ENCODE data around the gene ANKRD52. TPM values are rescaled to one million over a fixed set of nuclear protein-coding genes. Genes with fewer than 3 reads are reported as not detected.
"Not testable (repeated sequence)": the region's sequence is repeated elsewhere in the genome, so short reads cannot be mapped to it uniquely, and the experiment has no call there.

The ANKRD52 gene
- total RNA-seq, 1 donor from 2014 or later = 28.0 TPM

DNA sequence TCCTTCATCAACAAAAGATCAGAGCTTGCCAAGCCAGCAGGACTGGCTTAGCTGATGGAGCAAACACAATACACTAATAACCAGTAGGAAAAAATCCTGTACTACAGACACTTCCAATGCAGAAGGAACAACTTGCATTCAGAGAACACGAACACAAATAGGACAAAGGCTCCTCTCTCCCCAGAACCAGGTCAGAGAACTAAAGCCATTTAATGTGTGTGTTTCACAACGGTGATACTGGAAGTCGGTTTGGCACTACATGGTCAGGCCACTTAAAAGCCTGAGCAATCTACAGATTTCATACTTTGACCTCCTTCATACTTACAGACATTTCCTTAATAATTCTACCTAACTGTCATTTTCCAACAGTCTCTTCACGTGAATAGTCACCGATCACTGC is 35.6 kb upstream of the ANKRD52 start:
- no peak overlapping the region for H3K4me3 ChIP-seq
- intact Hi-C loops (cut with DNase I) = no loop called here
- no peaks in the 10 kb centered on the region for H3K9me3 ChIP-seq
- TF ChIP-seq, protein P1, sequence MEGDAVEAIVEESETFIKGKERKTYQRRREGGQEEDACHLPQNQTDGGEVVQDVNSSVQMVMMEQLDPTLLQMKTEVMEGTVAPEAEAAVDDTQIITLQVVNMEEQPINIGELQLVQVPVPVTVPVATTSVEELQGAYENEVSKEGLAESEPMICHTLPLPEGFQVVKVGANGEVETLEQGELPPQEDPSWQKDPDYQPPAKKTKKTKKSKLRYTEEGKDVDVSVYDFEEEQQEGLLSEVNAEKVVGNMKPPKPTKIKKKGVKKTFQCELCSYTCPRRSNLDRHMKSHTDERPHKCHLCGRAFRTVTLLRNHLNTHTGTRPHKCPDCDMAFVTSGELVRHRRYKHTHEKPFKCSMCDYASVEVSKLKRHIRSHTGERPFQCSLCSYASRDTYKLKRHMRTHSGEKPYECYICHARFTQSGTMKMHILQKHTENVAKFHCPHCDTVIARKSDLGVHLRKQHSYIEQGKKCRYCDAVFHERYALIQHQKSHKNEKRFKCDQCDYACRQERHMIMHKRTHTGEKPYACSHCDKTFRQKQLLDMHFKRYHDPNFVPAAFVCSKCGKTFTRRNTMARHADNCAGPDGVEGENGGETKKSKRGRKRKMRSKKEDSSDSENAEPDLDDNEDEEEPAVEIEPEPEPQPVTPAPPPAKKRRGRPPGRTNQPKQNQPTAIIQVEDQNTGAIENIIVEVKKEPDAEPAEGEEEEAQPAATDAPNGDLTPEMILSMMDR (IDR thresholded peaks at IDR 0.05) = no peak
- DNase-seq (no peak), ATAC-seq (no peak)
- H3K27ac ChIP-seq = no peak overlapping the region
- peaks cover 38% of the 10 kb centered on the region for H3K4me1 ChIP-seq
- H3K36me3 ChIP-seq = peaks cover 42% of the 10 kb centered on the region
- H3K27me3 ChIP-seq = no peaks in the 10 kb centered on the region

DNA sequence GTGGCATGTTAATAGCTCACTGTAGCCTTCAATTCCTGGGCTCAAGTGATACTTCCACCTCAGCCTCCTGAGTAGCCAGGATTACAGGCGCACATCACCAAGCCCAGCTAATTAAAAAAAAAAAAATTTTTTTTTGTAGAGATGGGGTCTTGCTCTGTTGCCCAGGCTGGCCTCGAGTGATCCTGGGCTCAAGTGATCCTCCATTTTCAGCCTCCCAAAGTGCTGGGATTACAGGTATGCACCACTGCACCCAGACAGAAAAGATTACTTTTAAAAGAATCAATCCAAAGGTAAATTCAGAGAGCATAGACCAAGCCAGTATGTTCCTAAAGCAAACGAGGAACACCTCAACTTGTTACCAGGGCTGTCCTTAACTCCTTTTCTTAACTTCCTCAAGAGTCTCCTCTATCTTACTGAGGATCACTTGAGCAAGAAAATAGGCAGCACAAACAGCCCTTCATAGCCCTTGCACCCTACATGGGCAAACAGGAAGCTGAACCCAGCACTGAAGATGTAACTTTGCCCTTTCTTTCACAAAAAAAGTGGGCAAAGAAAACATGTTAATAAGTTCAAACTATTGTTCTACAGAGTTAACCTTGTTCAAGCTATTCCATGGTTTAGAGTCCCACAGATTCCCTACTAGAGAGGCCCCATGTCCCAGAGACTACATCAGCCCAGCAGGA is 30.7 kb upstream of the ANKRD52 start:
- intact Hi-C loops (cut with DNase I) = no loop called here
- TF ChIP-seq, protein P1 (IDR thresholded peaks at IDR 0.05) = no peak
- no peak overlapping the region for H3K4me3 ChIP-seq
- H3K27me3 ChIP-seq = no peaks in the 10 kb centered on the region
- peaks cover 32% of the 10 kb centered on the region for H3K4me1 ChIP-seq
- ATAC-seq = peak; percentile 83
- H3K9me3 ChIP-seq = no peaks in the 10 kb centered on the region
- H3K27ac ChIP-seq = no peak overlapping the region
- peaks cover 39% of the 10 kb centered on the region for H3K36me3 ChIP-seq
- DNase-seq = no peak

DNA sequence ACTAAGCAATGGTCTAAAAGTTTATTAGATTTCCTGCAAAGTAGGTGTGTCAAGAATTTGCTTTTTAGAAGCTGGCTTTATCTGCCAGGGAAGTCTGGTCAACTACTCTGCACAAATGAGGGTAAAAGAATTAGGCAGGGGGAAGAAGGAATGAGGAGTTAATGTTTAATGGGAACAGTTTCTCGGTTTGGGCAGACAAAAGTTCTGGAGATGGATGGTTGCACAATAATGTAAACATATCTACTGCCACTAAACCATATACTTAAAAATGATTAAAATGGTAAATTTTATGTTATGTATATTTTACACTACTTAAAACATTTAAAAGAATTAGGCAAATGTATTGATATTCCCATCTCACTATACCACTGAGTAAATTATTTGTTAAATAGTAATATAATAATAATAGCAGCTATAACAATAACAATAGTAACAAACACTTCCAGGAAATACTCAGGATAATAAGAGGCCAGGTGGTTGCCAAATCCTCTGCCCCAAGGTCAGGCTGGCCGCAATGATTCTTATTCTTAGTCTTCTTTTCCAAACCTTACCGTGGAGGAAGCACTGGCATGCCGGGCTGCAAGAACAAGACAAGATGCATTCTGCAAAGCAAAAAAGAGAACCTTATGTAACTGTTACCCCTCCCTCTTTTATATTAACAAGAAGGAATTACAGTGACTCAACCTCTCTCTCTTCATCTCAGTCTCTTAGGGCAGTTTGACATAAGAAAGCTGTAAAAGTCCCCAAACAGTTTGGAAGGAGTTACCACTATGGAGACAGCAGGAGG is 28.1 kb upstream of the ANKRD52 start:
- intact Hi-C loops (cut with DNase I) = no loop called here
- Histone ChIP-seq H3K27me3 (no peaks in the 10 kb centered on the region), H3K4me1 (peaks cover 23% of the 10 kb centered on the region), H3K27ac (peak overlapping the region; percentile 0), H3K9me3 (no peaks in the 10 kb centered on the region), H3K4me3 (no peak overlapping the region), H3K36me3 (peaks cover 60% of the 10 kb centered on the region)
- TF ChIP-seq, protein P1 (IDR thresholded peaks at IDR 0.05) = no peak
- ATAC-seq (peak; percentile 28), DNase-seq (no peak)

DNA sequence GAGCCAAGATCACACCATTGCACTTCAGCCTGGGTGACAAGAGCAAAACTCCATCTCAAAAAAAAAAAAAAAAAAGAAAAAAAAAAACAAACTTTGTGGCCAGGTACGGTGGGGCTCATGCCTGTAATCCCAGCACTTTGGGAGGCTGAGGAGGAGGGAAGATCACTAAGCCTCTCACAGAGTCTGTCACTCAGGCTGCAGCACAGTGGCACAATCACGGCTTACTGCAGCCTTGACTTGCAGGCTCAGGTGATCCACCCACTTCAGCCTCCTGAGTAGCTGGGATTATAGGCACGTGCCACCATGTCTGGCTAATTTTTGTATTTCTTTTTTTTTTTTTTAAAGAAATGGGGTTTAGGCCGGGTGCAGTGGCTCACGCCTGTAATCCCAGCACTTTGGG is 26.1 kb upstream of the ANKRD52 start:
- DNase-seq; H3K27ac ChIP-seq; H3K27me3 ChIP-seq; H3K4me3 ChIP-seq; intact Hi-C loops (cut with DNase I); H3K9me3 ChIP-seq; ATAC-seq: not testable (repeated sequence)
- peaks cover 21% of the 10 kb centered on the region for H3K4me1 ChIP-seq
- H3K36me3 ChIP-seq = peaks cover 65% of the 10 kb centered on the region

DNA sequence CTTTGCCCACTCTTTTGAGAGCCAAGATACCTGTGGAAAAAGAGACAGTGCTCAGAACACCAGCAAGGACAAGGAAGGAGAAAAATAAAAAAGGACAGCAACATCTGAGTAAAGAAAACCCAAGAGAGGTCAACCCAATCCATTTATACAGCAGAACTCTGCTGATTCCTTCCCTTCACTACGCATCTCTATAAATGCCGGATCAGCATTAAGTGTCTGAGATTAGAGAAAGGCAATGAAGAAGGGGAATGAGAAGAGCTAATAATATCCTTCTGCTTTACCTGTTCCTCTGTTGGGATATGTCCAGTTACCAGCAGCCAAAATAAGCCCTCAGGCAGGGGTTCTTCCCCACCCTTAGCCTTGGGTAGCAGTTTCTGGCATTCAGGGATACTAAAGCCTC is 24.4 kb upstream of the ANKRD52 start:
- no peak overlapping the region for H3K4me3 ChIP-seq
- DNase-seq (no peak), ATAC-seq (no peak)
- no peak overlapping the region for H3K27ac ChIP-seq
- no peaks in the 10 kb centered on the region for H3K27me3 ChIP-seq
- H3K9me3 ChIP-seq = no peaks in the 10 kb centered on the region
- peaks cover 11% of the 10 kb centered on the region for H3K4me1 ChIP-seq
- H3K36me3 ChIP-seq = peaks cover 82% of the 10 kb centered on the region
- intact Hi-C loops (cut with DNase I) = no loop called here
- TF ChIP-seq, protein P1 (IDR thresholded peaks at IDR 0.05) = no peak

DNA sequence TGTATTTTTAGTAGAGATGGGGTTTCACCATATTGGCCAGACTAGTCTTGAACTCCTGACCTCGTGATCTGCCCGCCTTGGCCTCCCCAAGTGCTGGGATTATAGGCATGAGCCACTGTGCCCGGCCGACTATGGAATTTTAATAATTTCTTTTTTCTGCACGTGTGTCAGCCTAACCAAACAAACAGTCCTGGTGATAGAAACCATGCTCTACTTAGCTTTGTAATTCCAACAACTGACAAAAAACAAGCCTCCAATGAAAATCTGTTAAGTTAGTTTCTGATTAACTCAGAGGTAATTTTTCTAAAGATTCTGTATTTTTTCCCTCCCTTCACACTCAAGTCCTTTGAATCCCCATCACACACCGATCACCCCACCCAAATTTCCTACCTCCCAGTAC is 23.8 kb upstream of the ANKRD52 start:
- Histone ChIP-seq H3K27ac (no peak overlapping the region), H3K27me3 (no peaks in the 10 kb centered on the region), H3K4me1 (peaks cover 7% of the 10 kb centered on the region), H3K36me3 (peaks cover 86% of the 10 kb centered on the region), H3K4me3 (no peak overlapping the region), H3K9me3 (no peaks in the 10 kb centered on the region)
- TF ChIP-seq, protein P1 (IDR thresholded peaks at IDR 0.05) = no peak
- intact Hi-C loops (cut with DNase I) = no loop called here
- no peak for ATAC-seq
- peak; percentile 7 for DNase-seq
